K562 (cell line): ENCODE results near the gene ZBTB49. TPM values are rescaled to one million over a fixed set of nuclear protein-coding genes. Genes with fewer than 3 reads are reported as not detected.

Experiments used
- CGGBP1 ChIP-seq: fragments of 250-450 bp; sonication (Bioruptor Pico); IDR thresholded peaks from 2 replicates; pipeline ENCODE4 v1.9.0; 2021; ENCODE audit warnings: mild to moderate bottlenecking
- ELF2 ChIP-seq: fragments of 250-450 bp; sonication (Bioruptor Pico); IDR thresholded peaks from 2 replicates; pipeline ENCODE4 v1.5.0; 2021; ENCODE audit warnings: mild to moderate bottlenecking
- ESRRA ChIP-seq: fragments of 450-650 bp; IDR thresholded peaks from 2 replicates; pipeline ENCODE4 v1.6.1; 2014; ENCODE audit warnings: low read depth, mild to moderate bottlenecking, moderate library complexity, borderline replicate concordance
- EWSR1 ChIP-seq: fragments of 450-650 bp; IDR thresholded peaks from 2 replicates; pipeline ENCODE4 v1.6.1; 2018; ENCODE audit warnings: borderline replicate concordance, mild to moderate bottlenecking, low read depth, moderate library complexity; ENCODE audit not compliant: partially characterized antibody
- GTF3C2 ChIP-seq: IDR thresholded peaks from 3 replicates; pipeline ENCODE4 v1.6.1; 2011; ENCODE audit warnings: borderline replicate concordance, mild to moderate bottlenecking, moderate library complexity; ENCODE audit not compliant: insufficient read length; ENCODE audit errors: extremely low read depth
- MCM7 ChIP-seq, 2 experiments: fragments of 450-650 bp; IDR thresholded peaks; 2 replicates each; pipeline ENCODE4 v1.6.1; 2016 to 2018
- PTBP1 ChIP-seq: fragments of 200-400 bp; formaldehyde crosslinking; IDR thresholded peaks from 2 replicates; pipeline ENCODE4 v1.6.1; 2017; ENCODE audit warnings: low read depth, low read length
- RREB1 ChIP-seq: fragments of 250-450 bp; sonication (Bioruptor Pico); IDR thresholded peaks from 2 replicates; pipeline ENCODE4 v1.4.0; 2020
- SMARCB1 ChIP-seq: IDR thresholded peaks from 2 replicates; pipeline ENCODE4 v1.6.1; 2011; ENCODE audit warnings: improper control_type of control experiment, low read depth; ENCODE audit not compliant: insufficient read length
- SMARCE1 ChIP-seq: fragments of 450-650 bp; IDR thresholded peaks from 2 replicates; pipeline ENCODE4 v1.7.1; 2016; ENCODE audit warnings: mild to moderate bottlenecking
- SUPT5H ChIP-seq: fragments of 450-650 bp; IDR thresholded peaks from 2 replicates; pipeline ENCODE4 v1.6.1; 2016
- TCF7L2 ChIP-seq: fragments of 150-350 bp; IDR thresholded peaks from 2 replicates; pipeline ENCODE4 v1.6.1; 2016; ENCODE audit warnings: low read depth, mild to moderate bottlenecking, low read length, moderate library complexity
- TFAP4 ChIP-seq: sonication (generic); formaldehyde crosslinking; IDR thresholded peaks from 2 replicates; pipeline ENCODE4 v1.8.0; 2022; ENCODE audit warnings: missing genetic modification reagents, mild to moderate bottlenecking, moderate library complexity, borderline replicate concordance
- ZBTB2 ChIP-seq: fragments of 450-650 bp; IDR thresholded peaks from 2 replicates; pipeline ENCODE4 v1.6.1; 2016; ENCODE audit warnings: antibody characterized with exemption
- ZNF133 ChIP-seq: fragments of 250-450 bp; sonication (Bioruptor Pico); IDR thresholded peaks from 2 replicates; pipeline ENCODE4 v1.4.0; 2020; ENCODE audit warnings: mild to moderate bottlenecking
- ZNF239 ChIP-seq: fragments of 250-450 bp; sonication (Bioruptor Pico); IDR thresholded peaks from 2 replicates; pipeline ENCODE4 v1.4.0; 2020; ENCODE audit warnings: mild to moderate bottlenecking
- ZNF316 ChIP-seq: fragments of 450-650 bp; IDR thresholded peaks from 2 replicates; pipeline ENCODE4 v1.6.1; 2016
- ZNF408 ChIP-seq: fragments of 250-450 bp; sonication (Bioruptor Pico); IDR thresholded peaks from 2 replicates; pipeline ENCODE4 v1.4.0; 2020; ENCODE audit warnings: low read depth, mild to moderate bottlenecking, moderate library complexity
- ZNF707 ChIP-seq: fragments of 250-450 bp; sonication (Bioruptor Pico); conservative IDR thresholded peaks from 2 replicates; pipeline ENCODE4 v1.8.0; 2022; ENCODE audit warnings: inconsistent platforms, mild to moderate bottlenecking, moderate library complexity
- polyA plus RNA-seq, 8 experiments: library from polyadenylated mRNA; depleted of rRNA in 4 of 8; stranded (reverse) in 5 of 8; unstranded in 3 of 8; fragments of >200 nt; fragmentation: Nextera tagmentation in 2 of 8; fragmentation: Illumina TruSeq in 1 of 8; extraction: Ambion mirVana in 2 of 8; extraction: Trizol in 1 of 8; gene quantifications; 2 replicates each; pipeline versions ENCODE4 v1.2.1 to v1.2.3, GENCODE V29; 2011 to 2014; ENCODE audit warnings: inconsistent platforms in 1 of 8, missing spikeins in 1 of 8
- total RNA-seq, 7 experiments: library from RNA; depleted of rRNA in 6 of 7; stranded (reverse); fragments of >200 nt in 6 of 7; fragmentation: Illumina TruSeq in 2 of 7; extraction: Trizol in 2 of 7; gene quantifications; 2 replicates each; pipeline versions ENCODE4 v1.2.1 to v1.2.3, GENCODE V29; 2011 to 2021; ENCODE audit warnings: low replicate concordance in 1 of 7

Gene ZBTB49
- total and polyA plus RNA-seq, 9 of the 15 experiments (the other 6 are each of a cell fraction or from before 2014, with no cell fraction given), result 0.49 to 8.0 (median 4.2) TPM

GRCh38 chr4:4327652-4328121 is 37.6 kb downstream of the ZBTB49 start (continued):
- TF ChIP-seq CGGBP1 (CRISPR knock-in tag) (no peak), TCF7L2 (no peak), ZNF707 (CRISPR knock-in tag) (no peak), MCM7 (IDR thresholded peaks at IDR 0.05) (no peak), SMARCE1 (no peak), GTF3C2 (no peak), PTBP1 (no peak), ZNF408 (CRISPR knock-in tag) (no peak), SUPT5H (no peak), ZNF239 (CRISPR knock-in tag) (no peak), EWSR1 (no peak), ESRRA (no peak), TFAP4 (CRISPR knock-in tag) (peak; percentile 89), ZNF133 (CRISPR knock-in tag) (no peak), SMARCB1 (no peak), ELF2 (CRISPR knock-in tag) (no peak), ZNF316 (no peak), ZBTB2 (peak; percentile 29; the same call in 1 of the 2 replicates), RREB1 (CRISPR knock-in tag) (no peak)
